GM21360 (cell line): ENCODE measurements around the gene NSD1.

ENCODE experiments used
- ATAC-seq: cut with Tn5 transposase; IDR thresholded peaks from one replicate; pipeline ENCODE4 v1.9.1; 2021; ENCODE audit warnings: mild to moderate bottlenecking, moderate library complexity; ENCODE audit not compliant: unreplicated experiment

The NSD1 gene

DNA sequence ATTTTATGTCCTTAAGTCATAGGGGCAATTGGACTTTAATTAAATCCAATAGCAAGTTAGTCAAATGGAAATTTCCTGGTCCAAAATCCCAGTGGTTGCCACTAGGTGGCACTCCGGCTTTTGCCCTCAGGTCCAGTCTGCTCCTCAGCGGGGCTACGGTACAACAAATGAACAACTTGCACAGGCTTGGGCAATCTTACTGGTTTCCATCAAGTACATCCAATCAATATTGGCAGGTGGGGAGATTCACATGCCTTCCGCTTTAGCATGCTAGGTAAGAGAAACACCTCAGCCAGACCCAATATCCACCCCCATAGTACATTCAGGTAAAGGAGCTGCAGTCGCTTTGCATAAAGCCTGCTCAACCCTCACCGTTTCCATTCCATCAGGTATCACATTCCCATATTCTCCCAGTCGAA, 184.4 kb downstream of the NSD1 start:
- ATAC-seq = no peak

DNA sequence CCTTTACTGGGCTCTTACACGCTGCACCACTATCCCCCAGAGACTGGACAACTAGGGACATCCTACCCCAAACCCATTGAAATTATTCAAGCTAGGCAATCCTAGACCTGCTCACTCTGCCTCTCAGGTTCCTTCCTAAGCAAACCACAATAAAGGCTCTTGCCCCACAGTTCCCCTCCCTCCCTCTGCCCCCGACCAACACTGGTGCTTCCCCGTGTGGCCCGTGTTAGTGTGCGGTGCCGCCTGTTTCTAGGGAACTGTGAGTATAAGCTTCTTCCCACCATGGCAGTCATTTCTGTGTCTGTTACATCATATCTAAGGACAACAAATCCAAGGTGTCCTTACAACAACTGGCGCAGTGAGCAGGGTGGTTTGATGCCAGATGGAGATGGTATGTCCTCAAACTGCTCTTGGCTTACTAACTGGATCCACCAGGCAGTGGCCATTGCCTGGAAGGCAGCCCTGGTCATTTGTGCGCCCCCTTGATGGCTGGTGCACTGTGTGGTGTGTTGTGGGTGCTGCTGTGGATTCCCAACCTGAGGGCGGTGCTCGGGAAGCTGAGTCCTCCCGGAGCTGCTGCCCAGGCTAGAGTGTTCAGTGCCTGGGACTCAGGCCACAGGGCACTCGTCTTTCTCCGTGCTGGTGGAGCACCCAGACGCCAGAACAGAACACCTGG, 186.5 kb downstream of the NSD1 start:
- no peak for ATAC-seq

- no peak for ATAC-seq
Measured at GRCh38 chr5:177320879-177321278, 187.3 kb downstream of the NSD1 start.

DNA sequence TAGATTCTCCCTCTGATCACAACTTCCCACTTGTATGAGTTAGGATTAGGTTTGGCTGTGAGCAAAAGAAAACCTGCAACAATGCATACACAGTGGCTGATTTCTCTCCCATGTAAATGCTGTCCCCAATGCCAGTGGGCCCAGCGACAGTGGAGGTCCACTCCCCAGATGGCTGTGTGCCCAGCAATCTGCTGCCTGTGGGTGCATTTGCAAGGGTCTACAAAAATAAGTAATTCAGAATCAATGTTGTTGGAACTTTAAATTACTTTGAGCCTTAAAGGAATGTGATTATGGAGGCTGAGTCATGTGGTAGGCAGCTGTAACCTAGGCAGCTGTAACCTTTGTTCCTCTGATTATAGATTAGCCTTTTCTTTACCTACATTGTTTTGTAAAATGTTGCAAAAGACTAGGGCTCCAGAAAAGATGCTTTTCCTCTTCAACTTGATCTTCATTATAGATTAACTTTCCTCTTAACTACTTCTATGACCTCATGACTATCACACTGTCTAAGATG, 192.4 kb downstream of the NSD1 start:
- ATAC-seq = no peak

DNA sequence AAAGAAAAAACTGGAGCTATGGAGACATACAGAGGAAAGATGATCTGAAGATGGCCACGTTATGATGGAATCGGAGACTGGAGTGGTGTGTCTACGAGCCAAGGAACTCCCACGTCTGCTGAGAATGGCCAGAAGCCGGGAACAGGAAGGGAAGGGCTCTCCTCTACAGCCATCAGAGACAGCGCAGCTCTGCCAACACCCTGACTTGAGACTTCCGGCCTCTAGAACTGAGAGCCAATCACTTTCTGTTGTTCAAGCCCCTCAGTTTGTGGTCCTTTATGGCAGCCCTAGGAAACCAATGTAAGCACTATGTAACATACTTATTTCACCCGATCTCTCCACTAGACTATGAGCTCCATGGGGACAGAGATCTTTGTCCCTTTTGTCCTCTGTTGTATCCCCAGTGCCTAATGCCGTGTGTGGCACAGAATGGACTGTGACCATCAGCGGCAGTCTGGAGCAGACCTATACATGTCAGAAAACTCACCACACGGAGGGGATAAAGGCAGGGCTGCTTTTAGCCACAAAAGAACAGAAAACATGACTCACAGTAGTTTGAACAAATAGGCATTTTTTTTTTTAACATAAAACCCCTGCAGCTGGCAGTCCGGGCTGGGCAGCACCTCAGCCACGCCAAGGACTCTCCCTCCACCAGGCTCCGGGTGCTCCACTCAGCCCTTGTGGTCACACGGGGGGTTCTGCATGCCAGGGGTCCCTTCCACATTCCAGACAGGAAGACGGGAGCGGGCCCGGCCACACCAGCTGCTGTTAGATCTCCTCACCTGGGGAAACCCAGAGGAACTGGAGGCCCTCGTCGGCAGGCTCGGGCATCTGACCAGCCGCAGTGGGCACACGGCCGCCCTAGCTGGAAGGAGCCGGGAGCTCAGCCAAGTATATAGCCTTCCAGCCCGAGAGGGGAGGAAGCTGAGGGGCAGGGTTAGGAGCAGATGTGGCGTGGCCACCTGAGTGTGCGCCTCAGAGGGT, 194.3 kb downstream of the NSD1 start:
- ATAC-seq = no peak

GRCh38 chr5:177328545-177329231, 195.1 kb downstream of the NSD1 start:
- ATAC-seq = no peak

- no peak for ATAC-seq
Measured at GRCh38 chr5:177329883-177330282, 196.3 kb downstream of the NSD1 start.

DNA sequence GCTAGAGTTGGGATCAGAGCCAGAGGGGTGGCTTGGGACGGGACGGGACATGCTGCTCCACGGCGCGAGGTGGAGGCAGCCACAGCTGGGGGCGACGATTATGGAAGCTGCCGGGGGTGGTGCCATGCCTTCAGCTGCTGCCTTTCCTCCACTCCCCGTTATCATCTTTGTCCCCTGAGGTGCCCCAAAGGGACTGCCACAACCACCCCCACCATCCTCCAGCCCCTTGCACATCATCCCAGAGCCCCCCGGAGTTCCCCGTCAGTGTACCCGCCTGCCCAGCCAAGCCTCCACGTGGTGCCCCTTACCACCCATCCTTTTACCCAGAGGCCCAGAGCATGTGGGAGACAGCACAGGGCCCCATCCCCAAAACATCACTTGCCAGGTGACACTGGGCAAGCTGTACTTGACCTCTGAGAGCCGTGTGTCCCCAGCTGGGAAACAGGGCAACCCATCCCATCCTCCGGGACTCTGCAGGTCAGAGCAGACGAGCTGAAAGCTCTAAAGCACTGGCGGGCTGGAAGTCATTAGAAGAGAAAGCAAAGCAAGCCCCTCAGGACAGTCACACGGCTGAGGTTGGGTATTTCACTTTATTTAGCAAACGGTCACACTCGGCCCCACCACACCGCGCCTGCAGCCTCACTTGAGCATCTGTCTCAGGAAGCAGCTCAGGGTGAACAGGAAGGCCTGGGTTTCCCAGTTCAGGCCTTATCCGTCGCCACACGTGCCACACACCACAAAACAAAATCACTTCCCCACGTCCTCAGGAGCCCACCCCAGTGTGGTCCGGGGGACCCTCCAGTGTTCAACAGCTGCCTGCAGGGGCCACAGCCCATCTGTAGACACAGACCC, 197.6 kb downstream of the NSD1 start:
- ATAC-seq = no peak

- no peak for ATAC-seq
Measured at GRCh38 chr5:177332031-177332895, 198.7 kb downstream of the NSD1 start.

DNA sequence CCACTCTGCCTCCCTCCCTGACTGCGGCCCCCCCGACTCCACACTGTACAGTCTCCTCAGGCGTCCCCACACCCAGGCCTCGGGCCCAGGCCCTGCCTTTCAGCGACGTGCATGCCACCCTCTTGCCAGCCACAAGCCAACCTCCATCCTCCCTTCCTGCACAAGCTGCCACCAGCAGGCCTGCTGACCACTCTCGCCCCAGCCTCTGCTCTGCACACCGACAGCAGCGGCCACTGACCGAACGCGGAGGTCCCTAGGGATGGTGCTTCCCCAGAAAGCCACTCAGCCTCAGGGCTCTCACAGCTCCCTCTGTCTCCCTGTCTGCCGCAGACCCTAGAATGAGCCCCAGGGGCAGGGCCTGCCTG, 199.3 kb downstream of the NSD1 start:
- no peak for ATAC-seq

GRCh38 chr5:177333420-177334154, 200.0 kb downstream of the NSD1 start:
- ATAC-seq = no peak

DNA sequence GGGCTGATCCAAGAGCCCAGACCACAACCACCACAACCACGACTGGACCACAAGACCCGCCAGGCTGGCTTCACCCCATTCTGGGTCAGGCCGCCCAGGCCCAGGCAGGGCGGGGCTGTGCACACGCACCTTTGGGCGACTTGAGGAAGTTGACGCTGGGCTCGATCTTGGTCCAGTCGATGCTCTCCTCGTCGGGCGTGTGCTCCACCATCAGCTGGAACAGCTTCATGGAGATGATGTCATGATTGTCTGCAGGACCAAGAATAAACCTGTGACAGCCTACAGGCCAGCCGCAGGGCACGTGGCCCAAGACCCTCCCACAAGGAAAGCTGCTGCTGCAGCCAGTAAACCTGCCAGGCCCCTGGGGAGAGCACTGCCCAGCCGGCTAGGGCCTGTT, 200.6 kb downstream of the NSD1 start:
- no peak for ATAC-seq

- no peak for ATAC-seq
Measured at GRCh38 chr5:177334781-177335700, 201.5 kb downstream of the NSD1 start.

DNA sequence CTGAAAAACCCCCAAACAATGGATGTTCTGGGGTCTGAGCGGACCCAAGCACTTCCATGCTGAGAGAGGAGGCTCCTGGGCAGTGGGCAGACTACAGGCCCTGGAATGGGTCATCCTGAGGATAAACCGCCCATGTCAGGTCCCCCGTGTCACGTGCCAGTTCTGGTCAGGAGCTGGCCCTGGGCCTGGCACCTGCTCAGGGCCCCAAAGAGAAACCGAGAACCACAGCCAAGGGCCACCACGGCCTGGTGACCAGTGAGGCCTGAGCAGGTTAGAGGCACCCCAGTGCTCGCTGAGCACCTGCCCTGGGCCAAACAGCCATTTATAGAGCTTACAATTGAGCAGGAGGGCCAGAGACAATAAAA, 202.1 kb downstream of the NSD1 start:
- ATAC-seq = no peak

DNA sequence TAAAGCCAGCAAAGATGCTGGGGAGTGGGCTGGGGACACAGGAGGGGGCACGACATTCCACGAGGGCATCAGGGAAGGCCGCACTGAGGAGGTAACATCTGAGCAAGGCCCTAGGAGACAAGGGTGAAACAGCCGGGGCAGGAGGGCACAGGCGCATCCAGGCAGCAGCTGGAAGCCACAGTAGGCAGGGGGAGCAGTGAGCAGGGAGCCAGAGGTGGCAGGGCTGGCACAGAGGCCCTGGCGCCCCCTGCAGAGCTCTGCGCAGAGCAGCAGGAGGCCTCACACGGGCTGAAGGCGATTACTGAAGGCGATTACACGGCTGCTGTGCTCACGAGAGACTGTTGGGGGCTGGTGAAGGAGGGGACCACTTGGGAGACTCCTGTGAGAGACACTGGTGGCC, 202.5 kb downstream of the NSD1 start:
- no peak for ATAC-seq

DNA sequence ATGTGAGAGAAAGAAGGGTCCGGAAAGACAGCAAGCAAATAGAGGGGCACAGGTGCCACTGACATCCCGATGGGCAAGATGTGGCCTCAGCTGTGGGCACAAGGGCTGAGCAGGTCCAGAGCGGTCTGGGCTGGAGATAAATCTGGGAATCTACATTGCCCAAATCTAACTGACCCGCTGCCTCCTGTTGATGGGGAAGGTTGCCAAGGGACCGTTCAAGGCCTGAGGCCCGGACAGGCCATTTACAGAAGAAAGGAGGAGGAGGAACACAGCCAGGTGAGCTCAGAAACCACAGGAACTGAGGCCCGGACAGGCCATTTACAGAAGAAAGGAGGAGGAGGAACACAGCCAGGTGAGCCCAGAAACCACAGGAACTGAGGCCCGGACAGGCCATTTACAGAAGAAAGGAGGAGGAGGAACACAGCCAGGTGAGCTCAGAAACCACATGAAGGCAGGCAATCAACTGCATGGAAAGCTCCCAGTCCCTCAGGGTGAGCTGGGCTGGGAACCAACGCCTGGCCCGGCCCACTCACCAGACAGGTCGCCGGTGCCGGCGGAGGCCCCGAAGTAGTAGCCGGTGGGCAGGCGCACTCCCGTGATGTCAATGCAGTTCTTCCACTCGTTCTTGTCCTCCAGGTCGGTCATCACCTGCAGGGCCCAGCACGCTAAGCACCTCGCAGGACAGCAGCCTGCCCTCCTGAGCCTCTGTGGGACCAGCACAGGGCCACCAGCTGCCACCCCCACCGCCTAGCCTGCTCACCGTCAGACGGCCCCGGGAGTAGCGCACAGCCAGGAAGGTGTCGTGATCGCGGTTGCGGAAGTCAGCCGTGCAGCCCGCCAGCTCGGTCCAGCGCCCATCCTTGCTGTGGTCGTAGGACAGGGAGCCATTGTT, 203.3 kb downstream of the NSD1 start:
- ATAC-seq = no peak
